Keratinocyte (primary cell): Measurements from ENCODE around the gene SLC25A47.

Experiments
- EZH2 ChIP-seq: IDR thresholded peaks from one replicate; pipeline ENCODE4 v1.6.1; 2012; ENCODE audit warnings: inconsistent platforms, mild to moderate bottlenecking, low read length, moderate library complexity
- TF ChIP-seq, protein P1 (sequence below), 3 experiments: IDR thresholded peaks in 1 of 3; conservative IDR thresholded peaks in 1 of 3; optimal IDR thresholded peaks in 1 of 3; 2 replicates in 2 of 3; 3 replicates in 1 of 3; pipeline versions ENCODE3 to v1.5.1; 2011; ENCODE audit warnings: low read length in 3 of 3, mild to moderate bottlenecking in 3 of 3, moderate library complexity in 2 of 3, control low read depth in 1 of 3, inconsistent platforms in 1 of 3; ENCODE audit not compliant: insufficient read depth in 2 of 3; ENCODE audit errors: extremely low read depth in 1 of 3

GRCh38 chr14:100340423-100340813, 17.3 kb downstream of the SLC25A47 start:
- TF ChIP-seq, protein P1, sequence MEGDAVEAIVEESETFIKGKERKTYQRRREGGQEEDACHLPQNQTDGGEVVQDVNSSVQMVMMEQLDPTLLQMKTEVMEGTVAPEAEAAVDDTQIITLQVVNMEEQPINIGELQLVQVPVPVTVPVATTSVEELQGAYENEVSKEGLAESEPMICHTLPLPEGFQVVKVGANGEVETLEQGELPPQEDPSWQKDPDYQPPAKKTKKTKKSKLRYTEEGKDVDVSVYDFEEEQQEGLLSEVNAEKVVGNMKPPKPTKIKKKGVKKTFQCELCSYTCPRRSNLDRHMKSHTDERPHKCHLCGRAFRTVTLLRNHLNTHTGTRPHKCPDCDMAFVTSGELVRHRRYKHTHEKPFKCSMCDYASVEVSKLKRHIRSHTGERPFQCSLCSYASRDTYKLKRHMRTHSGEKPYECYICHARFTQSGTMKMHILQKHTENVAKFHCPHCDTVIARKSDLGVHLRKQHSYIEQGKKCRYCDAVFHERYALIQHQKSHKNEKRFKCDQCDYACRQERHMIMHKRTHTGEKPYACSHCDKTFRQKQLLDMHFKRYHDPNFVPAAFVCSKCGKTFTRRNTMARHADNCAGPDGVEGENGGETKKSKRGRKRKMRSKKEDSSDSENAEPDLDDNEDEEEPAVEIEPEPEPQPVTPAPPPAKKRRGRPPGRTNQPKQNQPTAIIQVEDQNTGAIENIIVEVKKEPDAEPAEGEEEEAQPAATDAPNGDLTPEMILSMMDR (optimal IDR thresholded peaks at IDR 0.05 in 1 of 3, IDR thresholded peaks at IDR 0.05 in 1 of 3, conservative IDR thresholded peaks at IDR 0.05 in 1 of 3; ENCODE audit: extremely low read depth in 1 of 3, insufficient read depth in 2 of 3, low read length in 3 of 3) = no peak
- TF ChIP-seq EZH2 = no peak
